HEK293 (cell line): ENCODE measurements around the gene CD200.
"Not testable (repeated sequence)": the region's sequence is repeated elsewhere in the genome, so short reads cannot be mapped to it uniquely, and the experiment has no call there.

Experiments used
- CTCF ChIA-PET: fragments of 350-600 bp; formaldehyde crosslinking; extraction: SDS; loops from one replicate; lab custom pipeline; 2021; ENCODE audit warnings: antibody characterized with exemption; lab: Yijun Ruan, JAX
- POLR2A ChIA-PET: fragments of 300-600 bp; formaldehyde crosslinking; extraction: SDS; loops from one replicate; lab custom pipeline; 2020; ENCODE audit warnings: antibody characterized with exemption, inconsistent platforms; lab: Yijun Ruan, JAX
- H3K27ac ChIP-seq: fragments of 200-500 bp; sonication (Bioruptor generic); 2 replicates; pipeline ENCODE4 v1.5.1; 2014; ENCODE audit warnings: low read depth, low read length, control low read depth, inconsistent platforms; ENCODE audit errors: extremely low read depth
- H3K36me3 ChIP-seq, 2 experiments: fragments of 200-500 bp in 1 of 2; sonication (Bioruptor generic) in 1 of 2; 1 replicate in 1 of 2; 2 replicates in 1 of 2; pipeline ENCODE4 v1.5.1; 2014 to 2017; ENCODE audit warnings: inconsistent platforms in 2 of 2, low read length in 2 of 2; ENCODE audit not compliant: control insufficient read depth in 2 of 2, insufficient read depth in 1 of 2
- H3K4me1 ChIP-seq: fragments of 200-500 bp; sonication (Bioruptor generic); 2 replicates; pipeline ENCODE4 v1.5.1; 2014; ENCODE audit warnings: mild to moderate bottlenecking, low read length, inconsistent platforms; ENCODE audit not compliant: control insufficient read depth, insufficient read depth
- H3K4me3 ChIP-seq: 2 replicates; pipeline ENCODE4 v1.5.1; 2011; ENCODE audit warnings: low read depth, mild to moderate bottlenecking, control low read depth, low read length, moderate library complexity
- H3K9me3 ChIP-seq: fragments of 200-500 bp; sonication (Bioruptor generic); 2 replicates; pipeline ENCODE4 v1.5.1; 2014; ENCODE audit warnings: low read depth, low read length, inconsistent platforms; ENCODE audit not compliant: control insufficient read depth, insufficient read depth
- IKZF3 ChIP-seq: fragments of 450-650 bp; IDR thresholded peaks from 2 replicates; pipeline ENCODE4 v1.5.0; 2018; ENCODE audit warnings: missing biosample characterization, mild to moderate bottlenecking, missing genetic modification characterization, moderate library complexity
- PATZ1 ChIP-seq: fragments of 450-650 bp; formaldehyde crosslinking; IDR thresholded peaks from 2 replicates; pipeline ENCODE4 v1.5.1; 2016; ENCODE audit warnings: missing biosample characterization, missing genetic modification characterization
- ZBTB11 ChIP-seq: fragments of 450-650 bp; formaldehyde crosslinking; conservative IDR thresholded peaks from 2 replicates; pipeline ENCODE4 v1.5.1; 2016; ENCODE audit warnings: low read depth, missing biosample characterization, missing genetic modification characterization
- ZNF112 ChIP-seq: fragments of 450-650 bp; formaldehyde crosslinking; IDR thresholded peaks from 2 replicates; pipeline ENCODE4 v1.5.0; 2017; ENCODE audit warnings: missing biosample characterization, missing genetic modification characterization
- ZNF157 ChIP-seq: fragments of 450-650 bp; formaldehyde crosslinking; IDR thresholded peaks from 2 replicates; pipeline ENCODE4 v1.5.1; 2016; ENCODE audit warnings: missing biosample characterization, missing genetic modification characterization
- ZNF16 ChIP-seq: fragments of 450-650 bp; formaldehyde crosslinking; IDR thresholded peaks from 2 replicates; pipeline ENCODE4 v1.5.1; 2016; ENCODE audit warnings: low read depth, missing biosample characterization, missing genetic modification characterization
- ZNF211 ChIP-seq: fragments of 450-650 bp; formaldehyde crosslinking; IDR thresholded peaks from 2 replicates; pipeline ENCODE4 v1.5.1; 2016; ENCODE audit warnings: low read depth, missing biosample characterization, missing genetic modification characterization
- ZNF362 ChIP-seq: fragments of 450-650 bp; formaldehyde crosslinking; IDR thresholded peaks from 2 replicates; pipeline ENCODE4 v1.5.1; 2016; ENCODE audit warnings: missing biosample characterization, missing genetic modification characterization
- ZNF48 ChIP-seq: fragments of 450-650 bp; formaldehyde crosslinking; IDR thresholded peaks from 2 replicates; pipeline ENCODE4 v1.5.1; 2016; ENCODE audit warnings: missing biosample characterization, missing genetic modification characterization
- ZNF510 ChIP-seq: fragments of 450-650 bp; formaldehyde crosslinking; IDR thresholded peaks from 2 replicates; pipeline ENCODE4 v1.5.1; 2018; ENCODE audit warnings: mild to moderate bottlenecking, missing genetic modification characterization, missing biosample characterization; ENCODE audit not compliant: insufficient replicate concordance
- ZNF521 ChIP-seq: fragments of 450-650 bp; formaldehyde crosslinking; IDR thresholded peaks from 2 replicates; pipeline ENCODE4 v1.5.1; 2017; ENCODE audit warnings: missing biosample characterization, mild to moderate bottlenecking, missing genetic modification characterization
- ZNF561 ChIP-seq: fragments of 450-650 bp; IDR thresholded peaks from 2 replicates; pipeline ENCODE4 v1.5.1; 2018; ENCODE audit warnings: missing biosample characterization, missing genetic modification characterization, borderline replicate concordance
- ZNF791 ChIP-seq: fragments of 450-650 bp; formaldehyde crosslinking; IDR thresholded peaks from 2 replicates; pipeline ENCODE4 v1.5.1; 2016; ENCODE audit warnings: missing biosample characterization, missing genetic modification characterization

CD200 gene

GRCh38 chr3:112403103-112403502 lies 70.1 kb downstream of the CD200 start:
- ChIA-PET POLR2A (no interaction called here), CTCF (no interaction called here)

GRCh38 chr3:112404924-112405549 lies 72.1 kb downstream of the CD200 start:
- CTCF ChIA-PET: interaction anchor here (0.6 kb wide), 1 partner anchor 1972 kb away, joined by 6 read pairs; no protein-coding TSS in a partner anchor
- H3K4me1 ChIP-seq, H3K27ac ChIP-seq, H3K9me3 ChIP-seq, H3K36me3 ChIP-seq, POLR2A ChIA-PET, H3K4me3 ChIP-seq: not testable (repeated sequence)

More at GRCh38 chr3:112403103-112403502, 70.1 kb downstream of the CD200 start:
- no peaks in the 10 kb centered on the region for H3K4me1 ChIP-seq
- H3K4me3 ChIP-seq: no peak overlapping the region
- H3K27ac ChIP-seq: no peak overlapping the region
- H3K36me3 ChIP-seq: no peaks in the 10 kb centered on the region
- no peaks in the 10 kb centered on the region for H3K9me3 ChIP-seq
- no peak for TF ChIP-seq ZNF521 (tag by site-specific recombination)
- no peak for TF ChIP-seq ZNF112
- no peak for TF ChIP-seq ZNF211
- no peak for TF ChIP-seq ZNF48 (tag by site-specific recombination)
- no peak for TF ChIP-seq ZNF157 (tag by site-specific recombination)

- no peak for TF ChIP-seq ZNF362
- TF ChIP-seq ZNF16 (tag by site-specific recombination): no peak
- no peak for TF ChIP-seq ZNF791 (tag by site-specific recombination)
- no peak for TF ChIP-seq ZNF561 (tag by site-specific recombination)
- TF ChIP-seq ZNF510 (tag by site-specific recombination): no peak
- no peak for TF ChIP-seq IKZF3 (tag by site-specific recombination)
- Histone ChIP-seq H3K4me1 (no peaks in the 10 kb centered on the region), H3K9me3 (no peaks in the 10 kb centered on the region), H3K36me3 (no peaks in the 10 kb centered on the region), H3K27ac (no peak overlapping the region), H3K4me3 (no peak overlapping the region)
- CTCF ChIA-PET: no interaction called here
- POLR2A ChIA-PET: no interaction called here
These were observed 72.9 kb downstream of the CD200 start for GRCh38 chr3:112405845-112406244.

GRCh38 chr3:112407214-112407887 lies 74.4 kb downstream of the CD200 start:
- Histone ChIP-seq H3K36me3 (no peaks in the 10 kb centered on the region), H3K9me3 (no peaks in the 10 kb centered on the region), H3K27ac (no peak overlapping the region), H3K4me3 (no peak overlapping the region), H3K4me1 (no peaks in the 10 kb centered on the region)
- ChIA-PET POLR2A (no interaction called here), CTCF (no interaction called here)
- TF ChIP-seq PATZ1 (tag by site-specific recombination) (no peak), ZBTB11 (tag by site-specific recombination) (no peak)
